NCI-H2029 (cell line): Measurements from ENCODE around the gene USP31.
A peak's percentile ranks its signal among the peaks of the same experiment; 100 is the strongest.

Experiments used
- DNase-seq: peaks from one replicate; lab custom pipeline; 2025; lab: John Stamatoyannopoulos, UW

The USP31 gene

DNA sequence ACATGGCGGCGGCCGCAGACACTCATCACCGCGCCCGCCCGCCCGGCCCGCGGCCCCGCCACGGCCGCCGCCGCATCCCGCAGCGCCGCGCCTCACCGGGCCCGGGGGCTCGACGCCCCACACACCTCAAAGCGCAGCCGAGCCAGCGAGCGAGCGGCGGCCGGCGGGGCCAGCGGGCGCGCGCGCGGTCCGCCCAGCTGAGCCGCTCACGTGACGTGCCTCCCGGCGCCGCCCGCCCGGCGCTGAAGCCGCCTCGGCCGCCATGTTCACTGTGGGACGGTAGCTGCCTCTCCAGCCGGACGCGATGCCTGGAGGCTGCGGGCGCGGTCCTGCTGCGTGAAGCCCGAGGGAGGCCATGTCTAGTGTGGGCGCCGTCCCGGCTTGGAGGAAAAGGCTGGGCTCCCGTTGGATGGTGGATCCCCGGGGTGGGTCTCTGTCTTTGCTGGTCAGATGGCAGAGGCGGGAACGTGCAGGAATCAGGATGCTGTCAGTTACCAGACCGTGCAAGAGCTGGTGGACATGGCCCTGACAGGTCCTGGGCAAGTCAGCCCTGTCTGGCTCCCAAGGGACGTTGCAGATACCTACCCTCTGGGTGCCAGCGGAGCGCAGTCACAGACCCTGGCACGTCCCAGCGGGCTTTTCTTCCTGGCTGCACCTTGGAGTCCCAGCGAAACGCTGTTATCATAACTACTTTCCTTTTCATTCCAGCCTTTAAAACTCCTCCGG is at the start of gene USP31:
Gene USP31 (minus strand): TSS at position 186 of the 726 bp plus-strand sequence. CDS start 182 bp downstream, at position 4.
- DNase-seq: peak; percentile 92

DNA sequence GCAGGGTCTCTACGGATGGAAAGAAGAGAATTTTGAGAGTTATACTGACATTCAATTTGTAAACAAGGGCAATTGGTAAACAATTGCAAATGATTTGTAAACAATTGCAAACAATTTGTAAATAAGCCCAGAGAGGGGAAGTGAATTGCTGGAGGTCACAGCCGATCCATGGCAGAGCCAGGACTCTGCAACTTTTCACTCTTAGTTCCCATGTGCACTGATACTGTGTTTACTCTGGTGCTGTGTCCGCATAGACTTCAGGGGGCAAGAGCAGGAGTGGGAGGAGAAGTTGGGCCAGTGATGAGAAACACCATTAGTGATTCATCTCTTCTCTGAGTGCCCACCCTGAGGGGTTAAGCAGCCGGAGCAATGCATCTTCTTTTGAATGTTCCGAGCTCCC is 47.3 kb upstream of the USP31 start:
- no peak for DNase-seq

GRCh38 chr16:23195366-23195978 is 46.2 kb upstream of the USP31 start:
- DNase-seq: no peak

DNA sequence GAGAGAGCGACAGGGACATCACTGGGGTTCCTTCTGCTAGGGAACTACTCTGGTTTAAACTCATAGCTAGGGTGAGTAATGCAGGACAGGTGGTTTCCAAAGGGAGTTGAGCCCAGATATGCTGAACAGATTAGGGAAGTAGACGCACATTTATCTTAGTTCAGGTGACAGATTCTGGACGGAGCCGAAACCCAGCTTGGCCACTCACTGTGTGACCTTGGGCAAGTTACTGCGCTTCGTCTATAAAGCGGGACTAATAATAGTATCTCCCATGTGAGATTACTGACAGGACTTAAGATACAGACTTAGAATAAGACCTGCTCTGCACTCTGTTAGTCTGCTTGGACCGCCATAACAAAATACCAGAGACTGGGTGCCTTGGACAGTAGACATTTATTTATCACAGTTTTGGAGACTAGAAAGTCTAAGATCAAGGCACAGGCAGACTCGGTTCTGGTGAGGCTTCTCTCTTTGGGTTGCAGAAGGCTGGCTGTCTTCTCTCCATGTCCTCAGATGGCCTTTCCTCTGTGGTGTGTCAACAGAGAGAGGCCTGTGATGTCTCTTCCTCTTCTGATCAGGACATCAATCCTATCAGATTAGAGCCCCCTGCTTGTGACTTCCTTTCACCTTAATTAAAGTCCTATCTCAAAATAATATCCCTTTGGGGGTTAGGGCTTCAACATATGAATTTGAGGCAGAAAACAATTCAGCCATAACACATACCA is 45.4 kb upstream of the USP31 start:
- DNase-seq: no peak

GRCh38 chr16:23188911-23189310 is 39.7 kb upstream of the USP31 start:
- no peak for DNase-seq

GRCh38 chr16:23187341-23187740 is 38.1 kb upstream of the USP31 start:
- no peak for DNase-seq

GRCh38 chr16:23186171-23186570 is 36.9 kb upstream of the USP31 start:
- DNase-seq: no peak

DNA sequence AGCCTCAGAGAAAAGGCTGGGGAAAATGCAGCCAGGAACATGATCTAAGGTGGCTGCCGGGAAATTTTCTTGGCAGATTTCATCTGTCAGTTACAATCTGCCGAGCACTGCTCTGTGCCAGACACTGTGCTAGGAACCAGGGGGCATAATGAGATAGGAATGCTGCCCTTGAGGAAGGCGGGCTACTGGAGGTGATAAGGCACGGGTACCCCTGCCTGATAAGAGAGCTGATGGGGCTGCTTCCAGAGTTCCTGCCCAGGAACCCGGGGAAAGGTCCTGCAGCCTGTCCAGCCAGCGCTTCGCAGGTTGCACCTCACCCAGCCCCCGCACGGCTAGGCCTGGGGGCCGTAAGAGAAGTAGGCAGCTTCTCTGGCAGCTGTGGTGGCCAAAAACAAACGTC is 36.4 kb upstream of the USP31 start:
- DNase-seq: no peak

DNA sequence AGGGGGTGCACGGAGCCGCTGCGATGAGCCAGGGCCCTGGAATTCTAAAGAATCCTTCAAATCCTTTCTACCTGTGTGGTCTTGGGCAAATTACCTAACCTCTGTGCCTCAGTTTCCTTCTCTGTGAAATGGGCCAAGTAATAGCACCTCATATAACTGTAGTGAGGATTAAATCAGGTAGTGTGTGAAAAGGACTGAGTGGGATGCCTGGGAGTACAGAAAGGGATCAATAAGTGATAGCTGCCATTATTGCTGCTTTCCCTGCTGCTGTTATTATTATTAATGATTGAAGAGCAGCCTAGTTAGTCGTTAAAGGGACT is 34.3 kb upstream of the USP31 start:
- no peak for DNase-seq

DNA sequence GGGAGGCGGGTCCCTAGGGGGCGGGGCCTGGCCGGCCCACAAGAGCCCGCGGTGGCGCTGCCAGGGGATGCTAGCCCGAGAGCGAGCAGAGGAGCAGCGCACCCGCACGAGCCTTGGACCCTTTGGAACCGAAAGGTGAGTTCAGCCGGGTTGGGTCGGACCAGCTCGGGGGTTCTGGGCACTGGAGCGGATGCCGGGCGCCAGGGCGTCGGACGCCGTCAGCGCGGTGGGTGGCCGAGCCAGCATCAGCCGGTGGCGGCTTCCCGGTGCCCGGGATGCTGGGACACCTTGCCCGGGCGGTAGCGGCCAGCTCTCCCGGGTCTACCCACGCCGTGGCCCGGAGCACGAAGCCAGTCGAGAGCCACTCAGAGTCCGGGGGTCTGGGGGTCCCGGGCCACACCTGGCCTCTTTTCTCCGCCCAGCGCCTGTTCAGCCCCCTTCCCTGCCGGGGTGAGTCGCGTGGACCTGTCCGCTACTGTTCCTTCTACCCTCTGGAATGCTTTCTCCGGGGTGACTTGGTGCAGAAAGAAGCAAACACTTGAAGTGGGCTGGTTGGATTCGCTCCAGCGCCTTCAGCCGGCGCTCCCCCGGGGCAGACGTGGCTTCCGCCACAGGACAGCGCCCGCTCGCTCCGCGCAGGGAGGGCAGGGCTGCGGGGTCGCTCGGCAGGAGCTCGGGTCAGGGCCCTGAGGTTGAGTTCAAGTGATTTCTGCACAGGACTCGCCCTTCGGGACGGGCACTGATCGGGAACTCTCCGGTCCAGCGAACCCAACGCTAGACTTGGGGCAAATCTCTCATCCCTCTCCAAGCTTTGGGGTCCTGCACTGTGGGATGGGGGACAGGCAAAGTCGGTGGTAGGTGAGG is 33.7 kb upstream of the USP31 start, which contains the start of gene SCNN1G:
Gene SCNN1G (plus strand): TSS at position 67 of the 864 bp plus-strand sequence. CDS start 3,527 bp downstream, outside the sequence.
- no peak for DNase-seq

- DNase-seq: peak; percentile 83
These were observed 33.0 kb upstream of the USP31 start for GRCh38 chr16:23182206-23182678.

DNA sequence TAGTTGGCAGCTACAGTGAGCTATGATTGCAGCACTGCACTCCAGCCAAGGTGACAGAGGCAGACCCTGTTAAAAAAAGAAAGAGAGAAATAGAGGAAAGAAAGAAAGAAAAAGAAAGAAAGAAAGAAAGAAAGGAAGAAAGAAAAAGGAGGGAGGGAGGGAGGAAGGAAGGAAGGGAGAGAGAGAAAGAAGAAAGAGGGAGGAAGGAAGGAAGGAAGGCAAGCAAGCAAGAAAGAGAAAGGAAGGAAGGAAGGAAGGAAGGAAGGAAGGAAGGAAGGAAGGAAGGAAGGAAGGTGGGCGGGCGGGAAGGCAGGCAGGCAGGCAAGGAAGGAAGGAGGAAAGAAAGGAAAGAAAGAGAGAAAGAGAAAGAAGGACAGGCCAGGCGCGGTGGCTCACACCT is 32.3 kb upstream of the USP31 start:
- no peak for DNase-seq

DNA sequence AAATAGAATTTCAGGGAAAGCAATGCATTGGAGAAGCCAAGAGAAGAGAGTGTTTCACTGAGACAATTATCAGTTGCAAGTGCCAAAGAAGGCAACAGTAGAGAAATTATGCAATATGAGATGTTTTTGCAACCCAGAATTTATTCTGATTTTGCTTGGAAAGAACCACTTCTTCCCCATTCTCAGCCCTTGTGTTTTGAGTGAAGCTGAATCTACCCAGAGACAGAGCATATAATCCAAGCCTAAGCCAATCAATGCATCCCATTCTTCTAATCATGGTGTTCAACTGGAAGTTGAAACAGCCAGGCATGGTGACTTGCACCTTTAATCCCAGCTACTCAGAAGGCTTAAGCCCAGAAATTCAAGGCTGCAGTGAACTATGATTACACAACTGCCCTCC is 26.4 kb upstream of the USP31 start:
- no peak for DNase-seq

DNA sequence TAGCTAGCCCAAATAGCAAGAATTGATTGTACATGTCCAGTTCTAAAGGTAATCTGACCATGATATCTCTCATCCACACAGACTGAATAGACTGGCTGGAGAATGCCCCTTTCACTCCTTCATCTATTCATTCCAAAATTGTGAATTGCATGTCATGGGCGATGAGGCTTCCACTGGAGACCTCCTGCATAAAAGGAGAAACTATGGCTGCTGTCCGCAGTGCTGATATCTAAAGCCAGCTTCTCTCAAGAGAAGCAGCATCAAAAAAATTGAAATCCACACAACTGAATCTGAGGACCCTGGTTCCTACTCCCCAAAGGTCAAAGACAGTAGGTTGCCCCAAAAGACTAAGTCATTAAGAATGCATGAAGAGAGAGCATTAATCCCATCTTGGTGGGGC is 25.4 kb upstream of the USP31 start:
- DNase-seq: no peak

DNA sequence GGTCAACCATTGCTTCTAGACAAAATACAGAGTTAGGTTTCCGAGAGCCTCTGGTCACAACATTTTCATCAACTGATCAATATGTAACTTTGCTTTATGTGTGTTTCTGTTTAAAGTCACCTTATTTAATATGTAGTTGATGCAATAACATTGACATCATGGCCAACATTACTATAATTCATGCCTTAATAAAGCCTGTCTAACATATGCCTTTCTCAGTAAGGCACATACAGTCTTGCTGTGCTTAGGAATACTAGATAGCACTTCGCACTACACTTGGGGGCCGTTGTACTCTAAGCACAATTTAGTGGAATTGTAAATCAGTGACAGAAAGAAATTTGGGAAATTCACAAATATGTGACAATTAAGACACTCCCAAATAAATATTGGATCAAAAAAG is 23.7 kb upstream of the USP31 start:
- no peak for DNase-seq

DNA sequence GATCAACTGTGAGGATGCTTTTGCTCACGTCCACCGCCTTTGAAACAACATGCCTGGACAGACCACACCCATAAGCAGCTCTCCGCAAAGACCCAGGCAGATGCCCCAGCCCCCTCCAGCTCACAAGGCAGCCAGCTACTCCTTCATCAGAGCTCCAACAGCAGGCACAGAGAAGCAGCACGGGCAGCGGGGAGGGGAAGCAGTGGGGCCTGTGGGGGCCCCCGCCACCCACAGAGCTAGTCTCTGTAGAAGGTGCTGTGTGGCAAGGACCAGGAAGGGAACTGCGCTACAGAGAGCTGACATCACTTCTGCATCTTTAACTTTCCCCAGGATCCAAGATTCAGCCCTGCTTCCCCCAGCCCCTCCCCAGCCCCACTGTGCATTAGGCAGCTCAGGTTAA is 23.3 kb upstream of the USP31 start:
- no peak for DNase-seq

DNA sequence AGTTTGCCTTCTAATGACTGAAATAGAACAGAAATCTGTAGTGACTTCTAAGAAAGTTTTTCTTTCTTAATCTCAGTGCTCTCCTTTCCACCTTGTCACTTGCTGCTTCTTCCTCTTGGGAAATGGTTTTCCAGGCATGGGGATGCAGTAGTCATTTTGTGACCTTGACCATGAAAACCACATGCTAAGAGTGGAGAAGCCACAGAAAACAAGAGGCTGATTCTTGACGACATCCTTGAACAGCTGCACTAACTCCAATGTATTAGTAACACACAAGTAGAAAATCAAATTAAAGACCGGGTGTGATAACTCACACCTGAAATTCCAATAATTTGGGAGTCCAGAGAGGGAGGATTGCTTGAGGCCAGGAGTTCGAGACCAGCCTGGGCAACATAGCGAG is 15.5 kb upstream of the USP31 start:
- DNase-seq: no peak

- DNase-seq: no peak
These were observed 14.7 kb upstream of the USP31 start for GRCh38 chr16:23163921-23164320.

GRCh38 chr16:23160574-23160973 is 11.3 kb upstream of the USP31 start:
- DNase-seq: no peak

- DNase-seq: no peak
These were observed 10.8 kb upstream of the USP31 start for GRCh38 chr16:23160082-23160481.

DNA sequence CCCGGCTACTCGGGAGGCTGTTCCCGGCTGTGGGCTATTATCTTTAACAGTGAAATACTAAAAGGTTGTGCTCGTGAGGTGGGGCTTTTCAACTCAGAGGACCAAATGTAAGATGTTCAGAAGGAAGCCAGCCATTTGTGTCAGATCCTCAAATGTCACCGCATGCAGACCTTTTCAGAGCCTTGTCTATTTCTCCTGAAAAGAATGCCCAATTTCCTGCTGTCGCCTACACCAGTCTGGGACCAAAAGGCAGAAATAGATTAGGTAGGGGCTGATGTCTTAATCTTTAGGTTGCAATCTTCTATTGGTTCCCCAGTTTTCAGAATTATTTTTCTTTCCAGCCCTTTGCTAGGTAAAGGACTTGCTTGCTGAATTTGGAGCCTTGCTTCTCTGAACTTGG is 8.9 kb upstream of the USP31 start:
- no peak for DNase-seq

GRCh38 chr16:23156946-23157460 is 7.8 kb upstream of the USP31 start:
- DNase-seq: no peak
